ENCODE data around the gene ZBTB8A.
"Not testable (repeated sequence)": the region's sequence is repeated elsewhere in the genome, so short reads cannot be mapped to it uniquely, and the experiment has no call there.

Gene ZBTB8A

GRCh38 chr1:32623775-32624174 lies 84.5 kb downstream of the ZBTB8A start:
- no peak overlapping the region for H3K4me3 ChIP-seq (ENCODE audit: low read depth, low read length)
- H3K27me3 ChIP-seq (replicated peaks), result no peaks in the 10 kb centered on the region
- in situ Hi-C loops (cut with HindIII; ENCODE audit: low pct_ligation_motif_present, low sequenced_read_pairs), result no loop called here
- peaks cover 15% of the 10 kb centered on the region for H3K36me3 ChIP-seq (replicated peaks)
- DNase-seq, result no peak
- no peak overlapping the region for H3K27ac ChIP-seq
- no peak for TF ChIP-seq CTCF (IDR thresholded peaks at IDR 0.05; ENCODE audit: low read depth, low read length, missing control alignments)

- in situ Hi-C loops (cut with HindIII; ENCODE audit: low pct_ligation_motif_present, low sequenced_read_pairs), result no loop called here
- peaks cover 10% of the 10 kb centered on the region for H3K36me3 ChIP-seq (replicated peaks)
Observed at GRCh38 chr1:32626176-32626575, 86.9 kb downstream of the ZBTB8A start.

GRCh38 chr1:32627596-32628162 lies 88.5 kb downstream of the ZBTB8A start:
- no peak for TF ChIP-seq CTCF (IDR thresholded peaks at IDR 0.05; ENCODE audit: low read depth, low read length, missing control alignments)
- Histone ChIP-seq H3K27me3 (replicated peaks) (no peaks in the 10 kb centered on the region), H3K36me3 (replicated peaks) (peaks cover 6% of the 10 kb centered on the region), H3K4me3 (ENCODE audit: low read depth, low read length) (no peak overlapping the region), H3K27ac (no peak overlapping the region)
- DNase-seq, result no peak
- in situ Hi-C loops (cut with HindIII; ENCODE audit: low pct_ligation_motif_present, low sequenced_read_pairs), result no loop called here

More at GRCh38 chr1:32626176-32626575, 86.9 kb downstream of the ZBTB8A start:
- Histone ChIP-seq H3K27ac (no peak overlapping the region), H3K4me3 (ENCODE audit: low read depth, low read length) (no peak overlapping the region), H3K27me3 (replicated peaks) (no peaks in the 10 kb centered on the region)
- no peak for TF ChIP-seq CTCF (IDR thresholded peaks at IDR 0.05; ENCODE audit: low read depth, low read length, missing control alignments)
- no peak for DNase-seq

GRCh38 chr1:32630173-32630572 lies 90.9 kb downstream of the ZBTB8A start:
- H3K27me3 ChIP-seq (replicated peaks); H3K4me3 ChIP-seq (ENCODE audit: low read depth, low read length); H3K27ac ChIP-seq; H3K36me3 ChIP-seq (replicated peaks); in situ Hi-C loops (cut with HindIII; ENCODE audit: low pct_ligation_motif_present, low sequenced_read_pairs); DNase-seq: not testable (repeated sequence)

- Histone ChIP-seq H3K4me3 (ENCODE audit: low read depth, low read length) (no peak overlapping the region), H3K27ac (no peak overlapping the region), H3K27me3 (replicated peaks) (no peaks in the 10 kb centered on the region), H3K36me3 (replicated peaks) (peaks cover 8% of the 10 kb centered on the region)
- no peak for DNase-seq
- in situ Hi-C loops (cut with HindIII; ENCODE audit: low pct_ligation_motif_present, low sequenced_read_pairs), result no loop called here
- no peak for TF ChIP-seq CTCF (IDR thresholded peaks at IDR 0.05; ENCODE audit: low read depth, low read length, missing control alignments)
Observed at GRCh38 chr1:32632829-32633228, 93.6 kb downstream of the ZBTB8A start.

- no peaks in the 10 kb centered on the region for H3K27me3 ChIP-seq (replicated peaks)
- no peak overlapping the region for H3K4me3 ChIP-seq (ENCODE audit: low read depth, low read length)
- TF ChIP-seq CTCF (IDR thresholded peaks at IDR 0.05; ENCODE audit: low read depth, low read length, missing control alignments), result no peak
- in situ Hi-C loops (cut with HindIII; ENCODE audit: low pct_ligation_motif_present, low sequenced_read_pairs), result no loop called here
- no peak for DNase-seq
- H3K27ac ChIP-seq, result no peak overlapping the region
- H3K36me3 ChIP-seq (replicated peaks), result peaks cover 2% of the 10 kb centered on the region
Observed at GRCh38 chr1:32635508-32636277, 96.5 kb downstream of the ZBTB8A start.
